Muscle of back (tissue), 11 donors: ENCODE data around the gene PCP2. TPM values are rescaled to one million over a fixed set of nuclear protein-coding genes. Genes with fewer than 3 reads are reported as not detected.

Experiments used
- DNase-seq, 3 donors: peaks; one replicate each; pipeline versions ENCODE4 v3.0.0 to v3.0.0-alpha.2; 2013
- polyA plus RNA-seq, 10 donors: library from polyadenylated mRNA; unstranded; fragments of 120-200 nt; gene quantifications; one replicate each; pipeline ENCODE4 v1.2.1, GENCODE V29; 2013; ENCODE audit not compliant: insufficient read length in 10 of 10

Gene PCP2
- polyA plus RNA-seq, 10 donors, result 0.26 TPM; not detected in 9

GRCh38 chr19:7598180-7598579 is 35.3 kb downstream of the PCP2 start:
- DNase-seq, result no peak

GRCh38 chr19:7597689-7598088 is 35.8 kb downstream of the PCP2 start:
- DNase-seq, result no peak

- DNase-seq, result no peak
These were observed 37.1 kb downstream of the PCP2 start for GRCh38 chr19:7596211-7596937.

- no peak for DNase-seq
These were observed 37.9 kb downstream of the PCP2 start, which contains the start of gene CAMSAP3 for GRCh38 chr19:7595466-7596133. TSS of gene CAMSAP3 (plus strand) at chr19:7595863. CDS start at chr19:7596003, 140 bp downstream.

GRCh38 chr19:7590256-7590655 is 43.3 kb downstream of the PCP2 start:
- DNase-seq, result no peak

GRCh38 chr19:7589822-7590221 is 43.7 kb downstream of the PCP2 start:
- no peak for DNase-seq

- DNase-seq, result no peak
These were observed 51.1 kb downstream of the PCP2 start for GRCh38 chr19:7582446-7582845.

Other genes starting within 250 kb of the PCP2 start
- gene PEX11G, start 144.7 kb downstream of the PCP2 start, polyA plus RNA-seq, result 1 to 10 TPM; 1.9 to 3.6 (median 2.4) TPM
- 10 to 100 TPM; 35.8 to 55.2 (median 41.5) TPM for gene ZNF358, start 117.6 kb downstream of the PCP2 start, polyA plus RNA-seq
- 10 to 100 TPM in 9 of 10 donors, 1 to 10 TPM in 1; 8.2 to 13.8 (median 12.0) TPM for gene MCOLN1, start 111.1 kb downstream of the PCP2 start, polyA plus RNA-seq
- 10 to 100 TPM; 24.2 to 32.7 (median 27.4) TPM for gene PNPLA6, start 98.0 kb downstream of the PCP2 start, polyA plus RNA-seq
- gene CAMSAP3, start 37.9 kb downstream of the PCP2 start, polyA plus RNA-seq, result 1 to 10 TPM in 2 of 10 donors, under 1 TPM in 7, not detected in 1; 0.05 to 2.0 (median 0.24) TPM
- gene XAB2, start 4.2 kb downstream of the PCP2 start, polyA plus RNA-seq, result 10 to 100 TPM; 18.7 to 29.6 (median 23.1) TPM
- 10 to 100 TPM; 48.6 to 90.3 (median 69.3) TPM for gene PET100, start 3.9 kb downstream of the PCP2 start, polyA plus RNA-seq
- 1 to 10 TPM; 2.1 to 7.9 (median 6.0) TPM for gene STXBP2, start 3.4 kb upstream of the PCP2 start, polyA plus RNA-seq
- gene RETN, start 35.3 kb upstream of the PCP2 start, polyA plus RNA-seq, result 1 to 10 TPM; 1.1 to 3.6 (median 2.4) TPM
- under 1 TPM in 6 of 10 donors, not detected in 4; 0.10 to 0.38 (median 0.28) TPM for gene MCEMP1, start 43.4 kb upstream of the PCP2 start, polyA plus RNA-seq
- 10 to 100 TPM; 26.0 to 45.4 (median 32.8) TPM for gene TRAPPC5, start 47.1 kb upstream of the PCP2 start, polyA plus RNA-seq
- gene FCER2, start 68.4 kb upstream of the PCP2 start, polyA plus RNA-seq, result under 1 TPM in 9 of 10 donors, not detected in 1; 0.22 to 0.97 (median 0.48) TPM
- under 1 TPM in 4 of 10 donors, not detected in 6; 0.17 to 0.29 (median 0.24) TPM for gene CLEC4G, start 98.4 kb upstream of the PCP2 start, polyA plus RNA-seq
- gene CD209, start 113.8 kb upstream of the PCP2 start, polyA plus RNA-seq, result 1 to 10 TPM; 2.2 to 4.5 (median 3.7) TPM
- under 1 TPM in 7 of 10 donors, not detected in 3; 0.11 to 0.56 (median 0.26) TPM for gene CLEC4M, start 129.5 kb upstream of the PCP2 start, polyA plus RNA-seq
- 10 to 100 TPM; 11.1 to 14.8 (median 13.3) TPM for gene EVI5L, start 196.5 kb upstream of the PCP2 start, polyA plus RNA-seq
- under 1 TPM; 0.07 to 0.49 (median 0.30) TPM for gene PRR36, start 240.7 kb upstream of the PCP2 start, polyA plus RNA-seq